D721Med (cell line): ENCODE measurements around the gene PKMYT1.

Source experiments
- DNase-seq: peaks from one replicate; pipeline ENCODE4 v3.0.0; 2011; ENCODE audit warnings: low spot score; ENCODE audit not compliant: insufficient read length
- FAIRE-seq: peaks from 2 replicates; lab custom pipeline; 2011; peaks lifted over from hg19 to GRCh38; lab: Jason Lieb, UNC
- CTCF ChIP-seq: IDR thresholded peaks from 2 replicates; pipeline ENCODE4 v1.5.1; 2012; ENCODE audit warnings: mild to moderate bottlenecking, control low read depth; ENCODE audit not compliant: insufficient read depth; ENCODE audit errors: missing control alignments

PKMYT1 gene

GRCh38 chr16:3004319-3004718 lies 24.1 kb upstream of the PKMYT1 start:
- no peak for TF ChIP-seq CTCF
- DNase-seq (no peak), FAIRE-seq (no peak)

- TF ChIP-seq CTCF: peak; percentile 61
- FAIRE-seq (no peak), DNase-seq (peak; percentile 94)
Measured at GRCh38 chr16:3003582-3004270, 23.5 kb upstream of the PKMYT1 start.

- DNase-seq (no peak), FAIRE-seq (no peak)
- TF ChIP-seq CTCF: no peak
Measured at GRCh38 chr16:3001316-3001715, 21.1 kb upstream of the PKMYT1 start.

GRCh38 chr16:3000540-3000939 lies 20.3 kb upstream of the PKMYT1 start:
- DNase-seq: no peak
- FAIRE-seq: no peak
- TF ChIP-seq CTCF: no peak

GRCh38 chr16:2999929-3000328 lies 19.7 kb upstream of the PKMYT1 start:
- FAIRE-seq (no peak), DNase-seq (no peak)
- TF ChIP-seq CTCF: no peak

- FAIRE-seq: no peak
- DNase-seq: no peak
- TF ChIP-seq CTCF: no peak
Measured at GRCh38 chr16:2996298-2996697, 16.1 kb upstream of the PKMYT1 start.

- FAIRE-seq (no peak), DNase-seq (no peak)
- TF ChIP-seq CTCF: no peak
Measured at GRCh38 chr16:2992383-2993081, 12.3 kb upstream of the PKMYT1 start.
